GM12872 (cell line): Measurements from ENCODE around the gene PROCA1.

ENCODE experiments used
- CTCF ChIP-seq: IDR thresholded peaks from 3 replicates; pipeline ENCODE4 v1.5.1; 2011; ENCODE audit warnings: low read depth, mild to moderate bottlenecking, low read length, moderate library complexity; ENCODE audit not compliant: insufficient read depth

The PROCA1 gene

GRCh38 chr17:28746611-28747050, 34.9 kb upstream of the PROCA1 start:
- TF ChIP-seq CTCF = no peak

- TF ChIP-seq CTCF = no peak
These were observed 34.2 kb upstream of the PROCA1 start for GRCh38 chr17:28745786-28746411.

- TF ChIP-seq CTCF = no peak
These were observed 33.5 kb upstream of the PROCA1 start for GRCh38 chr17:28744972-28745785.

GRCh38 chr17:28744104-28744971, 32.6 kb upstream of the PROCA1 start:
- TF ChIP-seq CTCF = no peak

GRCh38 chr17:28743243-28744103, 31.8 kb upstream of the PROCA1 start, which contains the start of gene TRAF4:
Gene TRAF4, plus strand, starts transcription at chr17:28744011. Its CDS starts 102 bp downstream, at chr17:28744113.
- TF ChIP-seq CTCF = no peak

GRCh38 chr17:28741358-28742349, 30.0 kb upstream of the PROCA1 start:
- no peak for TF ChIP-seq CTCF
